Natural killer cell (primary cell): Measurements from ENCODE around the gene PATJ. TPM values are rescaled to one million over a fixed set of nuclear protein-coding genes. Genes with fewer than 3 reads are reported as not detected.

Experiments
- ATAC-seq, 3 donors: fragments of 150-1000 bp in 2 of 3; fragments of 200-7000 bp in 1 of 3; cut with Tn5 transposase; 1 replicate in 1 of 3; 2 replicates in 2 of 3; pipeline ENCODE4 v1.10.0; 2021; ENCODE audit warnings: mild to moderate bottlenecking in 2 of 3, moderate library complexity in 2 of 3
- DNase-seq, 2 donors: peaks; one replicate each; pipeline versions ENCODE4 v3.0.0 to v3.0.0-alpha.2; 2013 to 2021; ENCODE audit warnings: mixed read lengths in 1 of 2
- H3K27ac ChIP-seq: one replicate; pipeline ENCODE4 v1.5.1; 2013; ENCODE audit warnings: mild to moderate bottlenecking, low read length
- H3K27me3 ChIP-seq: one replicate; pipeline ENCODE4 v1.6.1; 2013; ENCODE audit warnings: low read length; ENCODE audit not compliant: control insufficient read depth, insufficient read depth
- H3K36me3 ChIP-seq: one replicate; pipeline ENCODE4 v1.6.1; 2013; ENCODE audit warnings: low read length; ENCODE audit not compliant: control insufficient read depth, insufficient read depth
- H3K4me1 ChIP-seq: one replicate; pipeline ENCODE4 v1.6.1; 2013; ENCODE audit warnings: low read length; ENCODE audit not compliant: control insufficient read depth, insufficient read depth
- H3K4me3 ChIP-seq: one replicate; pipeline ENCODE4 v1.5.1; 2013; ENCODE audit warnings: low read length
- H3K9me3 ChIP-seq: one replicate; pipeline ENCODE4 v1.6.1; 2013; ENCODE audit warnings: low read length; ENCODE audit not compliant: control insufficient read depth, insufficient read depth
- H3K27ac Mint-ChIP-seq, 2 donors: one replicate each; pipeline ENCODE4 v1.8.0; 2022; ENCODE audit warnings: mild to moderate bottlenecking in 2 of 2, mixed read lengths in 2 of 2, moderate library complexity in 1 of 2
- H3K27me3 Mint-ChIP-seq, 2 donors: one replicate each; pipeline ENCODE4 v1.8.0; 2022; ENCODE audit warnings: low read depth in 2 of 2, mixed read lengths in 2 of 2
- H3K36me3 Mint-ChIP-seq: one replicate; pipeline ENCODE4 v1.8.0; 2022; ENCODE audit warnings: mixed read lengths
- H3K4me1 Mint-ChIP-seq, 2 donors: one replicate each; pipeline ENCODE4 v1.8.0; 2022; ENCODE audit warnings: mixed read lengths in 2 of 2
- H3K4me3 Mint-ChIP-seq: one replicate; pipeline ENCODE4 v1.8.0; 2022; ENCODE audit warnings: mild to moderate bottlenecking, moderate library complexity, mixed read lengths
- H3K9me3 Mint-ChIP-seq, 2 donors: one replicate each; pipeline ENCODE4 v1.8.0; 2022; ENCODE audit warnings: mixed read lengths in 2 of 2
- WGBS: methylation state at CpG from one replicate; pipeline ENCODE4 v1.1.7; 2013; ENCODE audit warnings: missing lambda C conversion rate; ENCODE audit not compliant: insufficient coverage; 5-methylcytosine and 5-hydroxymethylcytosine counted together
- intact Hi-C: fragments of 100-400 bp; cut with micrococcal nuclease; formaldehyde crosslinking; loops from one replicate; pipeline ENCODE4 v1.14.2; 2022
- total RNA-seq, 4 donors: library from RNA; stranded (reverse); fragments of 120-200 nt in 1 of 4; gene quantifications; one replicate each; pipeline versions ENCODE4 v1.2.3 to v1.2.4, GENCODE V29; 2013 to 2022
- TF ChIP-seq, protein P1 (sequence below): fragments of 200-600 bp; IDR thresholded peaks from one replicate; pipeline ENCODE4 v1.8.0; 2022; ENCODE audit warnings: antibody characterized with exemption

PATJ gene
- total RNA-seq, 3 donors from 2014 or later (not counting 1 experiment from before 2014, with no cell fraction given), result 15.0 to 18.5 (median 16.7) TPM

DNA sequence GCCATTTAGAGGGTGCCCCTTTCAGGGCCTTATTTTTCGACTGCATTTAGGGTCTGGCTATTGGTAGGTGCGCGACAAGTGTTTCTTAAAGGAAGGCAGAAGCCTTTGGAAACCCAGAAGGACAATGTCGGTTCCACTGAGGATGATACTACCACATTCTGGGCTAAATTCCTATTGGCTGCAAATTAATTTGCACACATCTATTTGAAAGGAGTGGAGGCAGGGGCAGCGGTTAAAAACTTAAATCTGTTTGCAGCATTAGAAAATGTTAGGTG, 1.1 kb downstream of the PATJ start:
- H3K4me3 Mint-ChIP-seq, result peak overlapping the region; percentile 81
- peaks cover 14 to 17% of the 10 kb centered on the region in 2 donors for H3K4me1 Mint-ChIP-seq
- intact Hi-C loops, result no loop called here
- H3K27ac Mint-ChIP-seq, result peak overlapping the region; percentile 23 to 47
- TF ChIP-seq, protein P1, sequence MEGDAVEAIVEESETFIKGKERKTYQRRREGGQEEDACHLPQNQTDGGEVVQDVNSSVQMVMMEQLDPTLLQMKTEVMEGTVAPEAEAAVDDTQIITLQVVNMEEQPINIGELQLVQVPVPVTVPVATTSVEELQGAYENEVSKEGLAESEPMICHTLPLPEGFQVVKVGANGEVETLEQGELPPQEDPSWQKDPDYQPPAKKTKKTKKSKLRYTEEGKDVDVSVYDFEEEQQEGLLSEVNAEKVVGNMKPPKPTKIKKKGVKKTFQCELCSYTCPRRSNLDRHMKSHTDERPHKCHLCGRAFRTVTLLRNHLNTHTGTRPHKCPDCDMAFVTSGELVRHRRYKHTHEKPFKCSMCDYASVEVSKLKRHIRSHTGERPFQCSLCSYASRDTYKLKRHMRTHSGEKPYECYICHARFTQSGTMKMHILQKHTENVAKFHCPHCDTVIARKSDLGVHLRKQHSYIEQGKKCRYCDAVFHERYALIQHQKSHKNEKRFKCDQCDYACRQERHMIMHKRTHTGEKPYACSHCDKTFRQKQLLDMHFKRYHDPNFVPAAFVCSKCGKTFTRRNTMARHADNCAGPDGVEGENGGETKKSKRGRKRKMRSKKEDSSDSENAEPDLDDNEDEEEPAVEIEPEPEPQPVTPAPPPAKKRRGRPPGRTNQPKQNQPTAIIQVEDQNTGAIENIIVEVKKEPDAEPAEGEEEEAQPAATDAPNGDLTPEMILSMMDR, result no peak
- Histone ChIP-seq H3K36me3 (no peaks in the 10 kb centered on the region), H3K9me3 (no peaks in the 10 kb centered on the region), H3K4me3 (no peak overlapping the region), H3K4me1 (peaks cover 15% of the 10 kb centered on the region), H3K27ac (peak overlapping the region; percentile 28), H3K27me3 (no peaks in the 10 kb centered on the region)
- no peaks in the 10 kb centered on the region for H3K27me3 Mint-ChIP-seq
- no peaks in the 10 kb centered on the region for H3K36me3 Mint-ChIP-seq
- DNase-seq, result peak in 1 of 2 donors; percentile 15
- ATAC-seq, result no peak
- H3K9me3 Mint-ChIP-seq, result no peaks in the 10 kb centered on the region
- WGBS, result 77% methylated on average over 5 of the region's 5 CpGs

DNA sequence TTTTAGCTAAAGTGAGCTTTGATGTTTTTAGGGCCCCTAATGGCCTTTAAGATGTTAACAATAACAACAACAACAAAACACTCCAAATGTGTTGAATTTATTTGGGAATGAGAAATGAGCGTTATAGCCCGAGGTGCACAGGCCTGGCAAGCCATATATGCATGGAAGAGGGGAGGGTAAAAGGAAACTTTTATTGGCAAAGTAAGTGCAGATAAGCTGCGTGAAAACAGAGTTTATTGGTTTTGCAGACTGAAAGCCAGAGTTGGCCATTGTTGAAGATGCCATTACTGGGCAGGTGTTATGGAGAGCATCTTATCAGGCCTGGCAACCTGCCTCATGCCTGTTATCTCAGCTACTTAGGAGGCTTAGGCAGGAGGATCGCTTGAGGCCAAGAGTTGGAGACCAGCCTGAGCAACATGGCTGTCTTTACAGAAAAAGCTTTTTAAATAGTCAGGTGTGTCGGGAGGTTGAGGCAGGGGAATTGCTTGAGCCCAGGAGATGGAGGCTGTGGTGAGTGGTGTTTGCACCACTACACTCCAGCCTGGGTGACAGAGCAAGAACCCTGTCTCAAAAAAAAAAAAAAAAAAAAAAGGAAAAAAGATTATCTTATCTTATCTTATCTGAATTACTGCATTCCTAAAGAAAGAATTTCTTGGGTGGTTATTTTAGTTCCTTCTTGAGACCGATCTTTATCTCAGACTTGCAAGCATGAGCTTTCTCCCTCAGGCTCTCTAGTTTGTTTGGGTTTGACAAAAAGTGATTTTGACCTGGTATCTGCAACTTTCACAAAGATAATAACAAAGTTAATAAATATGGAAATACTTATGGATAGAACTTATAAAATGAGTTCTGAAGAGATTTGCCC, 1.7 kb downstream of the PATJ start:
- intact Hi-C loops, result no loop called here
- peaks cover 14 to 17% of the 10 kb centered on the region in 2 donors for H3K4me1 Mint-ChIP-seq
- H3K27ac Mint-ChIP-seq, result peak overlapping the region; percentile 23 to 47

DNA sequence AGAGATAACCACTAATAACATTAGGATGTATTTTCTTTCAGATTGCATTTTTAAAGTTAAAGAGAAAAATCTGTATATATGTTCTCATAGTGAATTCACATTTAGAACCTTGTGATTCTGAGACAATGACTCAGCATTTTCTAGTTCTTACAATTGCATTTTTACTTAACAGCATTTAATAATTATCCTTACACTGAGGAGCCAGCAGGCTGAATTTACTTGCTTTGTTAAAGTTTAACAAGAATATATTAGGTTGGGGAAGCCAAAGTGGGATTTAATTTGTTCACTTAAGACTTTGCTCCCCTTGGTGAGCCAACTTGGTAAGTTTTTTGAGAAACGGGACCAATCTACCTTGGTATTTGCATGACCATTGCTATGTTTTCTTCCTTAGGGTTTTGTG, 4.5 kb downstream of the PATJ start:
- Histone ChIP-seq H3K4me1 (peaks cover 6% of the 10 kb centered on the region), H3K36me3 (no peaks in the 10 kb centered on the region), H3K4me3 (no peak overlapping the region), H3K27me3 (no peaks in the 10 kb centered on the region), H3K9me3 (no peaks in the 10 kb centered on the region), H3K27ac (no peak overlapping the region)
- DNase-seq (no peak), ATAC-seq (no peak)
- no peaks in the 10 kb centered on the region for H3K36me3 Mint-ChIP-seq
- H3K4me1 Mint-ChIP-seq, result peaks cover 7 to 11% of the 10 kb centered on the region in 2 donors
- no peaks in the 10 kb centered on the region for H3K27me3 Mint-ChIP-seq
- WGBS, result 50% methylated on average over 1 of the region's 1 CpG
- H3K9me3 Mint-ChIP-seq, result no peaks in the 10 kb centered on the region
- intact Hi-C loops, result no loop called here
- no peak overlapping the region for H3K27ac Mint-ChIP-seq
- H3K4me3 Mint-ChIP-seq, result no peak overlapping the region
- TF ChIP-seq, protein P1, result no peak

More for the DNA sequence above, 1.7 kb downstream of the PATJ start:
- ATAC-seq (no peak), DNase-seq (peak in 1 of 2 donors; percentile 12)
- Mint-ChIP-seq H3K36me3 (no peaks in the 10 kb centered on the region), H3K27me3 (no peaks in the 10 kb centered on the region), H3K9me3 (no peaks in the 10 kb centered on the region), H3K4me3 (peak overlapping the region; percentile 81)
- H3K4me1 ChIP-seq, result peaks cover 15% of the 10 kb centered on the region
- no peaks in the 10 kb centered on the region for H3K27me3 ChIP-seq
- no peaks in the 10 kb centered on the region for H3K9me3 ChIP-seq
- TF ChIP-seq, protein P1, result no peak
- no peak overlapping the region for H3K27ac ChIP-seq
- H3K36me3 ChIP-seq, result no peaks in the 10 kb centered on the region
- no peak overlapping the region for H3K4me3 ChIP-seq
- WGBS, result 95% methylated on average over 5 of the region's 6 CpGs

DNA sequence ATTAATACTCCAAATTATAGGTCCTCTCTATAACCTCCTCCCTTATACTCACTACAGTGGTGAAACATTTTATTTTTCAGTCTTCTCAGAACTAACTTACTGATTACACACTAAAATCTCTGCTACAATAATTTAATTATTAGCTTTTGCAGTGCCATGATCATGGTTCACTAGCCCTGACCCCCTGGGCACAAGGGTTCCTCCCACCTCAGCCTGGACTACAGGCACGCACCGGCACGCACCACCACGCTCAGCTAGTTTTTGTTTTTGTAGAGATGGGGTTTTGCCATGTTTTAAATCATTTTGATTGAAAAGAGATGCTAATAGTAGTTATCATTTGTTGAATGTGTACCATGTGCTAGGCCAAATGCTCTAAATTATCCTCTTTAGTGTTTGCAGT, 6.3 kb downstream of the PATJ start:
- Mint-ChIP-seq H3K4me1 (peaks cover 3 to 4% of the 10 kb centered on the region in 2 donors), H3K36me3 (no peaks in the 10 kb centered on the region), H3K27ac (no peak overlapping the region), H3K9me3 (no peaks in the 10 kb centered on the region), H3K27me3 (no peaks in the 10 kb centered on the region), H3K4me3 (no peak overlapping the region)
- Histone ChIP-seq H3K36me3 (no peaks in the 10 kb centered on the region), H3K4me1 (no peaks in the 10 kb centered on the region), H3K4me3 (no peak overlapping the region), H3K27me3 (no peaks in the 10 kb centered on the region), H3K27ac (no peak overlapping the region), H3K9me3 (no peaks in the 10 kb centered on the region)
- TF ChIP-seq, protein P1, result no peak
- ATAC-seq, result no peak
- no peak for DNase-seq
- 100% methylated on average over 4 of the region's 4 CpGs for WGBS
- intact Hi-C loops, result no loop called here
